ENCODE measurements around the gene CFAP46. TPM values are rescaled to one million over a fixed set of nuclear protein-coding genes. Genes with fewer than 3 reads are reported as not detected.

The CFAP46 gene
- total RNA-seq, 1 donor from 2014 or later = 4.4 TPM

DNA sequence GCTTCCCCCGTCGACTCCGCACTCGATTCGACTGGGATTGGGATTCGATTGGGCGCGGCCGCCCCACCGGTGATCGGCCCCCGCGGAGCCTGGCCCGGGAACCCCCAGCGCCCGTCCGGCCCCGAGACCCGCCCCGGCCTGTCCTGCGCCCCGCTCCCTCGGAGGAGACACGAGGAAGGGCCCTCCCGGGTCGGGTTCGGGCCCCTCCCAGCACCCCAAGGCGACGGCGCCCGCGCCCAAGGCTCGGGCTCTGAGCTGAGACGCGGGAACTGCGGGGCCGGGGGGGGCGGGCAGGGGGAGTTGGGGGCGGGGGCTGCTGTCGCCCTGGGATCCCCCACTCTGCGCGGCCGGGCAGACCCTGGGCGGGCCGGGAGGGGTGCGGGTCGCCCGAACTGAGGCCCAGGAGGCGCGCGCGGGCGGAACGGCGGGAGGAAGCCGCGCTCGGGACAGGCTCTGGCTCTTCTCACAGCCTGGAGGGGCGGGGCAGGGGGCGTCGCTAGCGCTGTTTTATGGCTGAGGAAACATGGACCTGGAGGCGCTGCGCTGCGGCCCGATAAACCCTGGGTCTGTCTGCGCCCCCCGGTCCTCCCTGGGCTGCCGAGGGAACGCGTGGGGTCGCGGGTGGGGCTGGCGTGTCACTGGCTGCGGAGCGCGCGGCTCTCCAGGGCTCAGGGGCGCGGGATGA, 154.7 kb downstream of the CFAP46 start:
- Mint-ChIP-seq H3K9me3 (no peaks in the 10 kb centered on the region), H3K27ac (ENCODE audit: unreplicated experiment) (no peak overlapping the region), H3K4me1 (peaks cover 11% of the 10 kb centered on the region), H3K27me3 (ENCODE audit: low read depth) (peaks cover 68% of the 10 kb centered on the region), H3K36me3 (ENCODE audit: low read depth) (peaks cover 8% of the 10 kb centered on the region), H3K4me3 (no peak overlapping the region)
- TF ChIP-seq CTCF (conservative IDR thresholded peaks at IDR 0.05) = no peak
- no peak for DNase-seq (ENCODE audit: low read depth, low spot score)

DNA sequence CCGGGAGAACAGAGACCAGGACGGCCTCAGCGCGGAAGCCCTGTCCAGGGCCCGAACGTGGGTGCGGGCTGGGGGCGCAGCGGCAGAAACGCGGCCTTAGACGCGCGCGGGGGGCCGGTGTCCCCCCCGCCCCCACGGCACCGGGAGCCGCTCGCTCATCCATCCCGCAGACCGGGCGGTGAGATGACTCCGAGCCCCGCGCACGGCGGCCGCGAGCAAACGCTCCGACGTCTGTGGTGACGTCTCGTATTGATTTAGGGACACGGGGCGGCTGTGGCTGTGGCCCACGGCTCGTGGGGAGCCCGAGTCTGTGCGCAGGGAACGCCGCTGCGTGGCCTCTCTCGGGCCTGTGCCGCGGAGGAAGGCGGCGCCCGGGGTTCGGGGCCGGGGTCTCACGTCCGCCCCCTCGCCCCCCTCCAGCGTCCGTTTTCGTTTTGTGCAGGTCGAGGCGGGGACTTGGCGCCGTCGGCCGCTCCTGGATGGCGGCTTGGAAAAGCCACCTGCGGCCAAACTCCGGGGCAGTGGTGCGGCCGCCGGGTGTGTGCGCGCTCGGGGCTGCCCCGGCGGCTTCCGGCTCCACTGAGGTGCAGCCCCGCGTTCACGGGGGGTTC, 155.4 kb downstream of the CFAP46 start:
- DNase-seq (ENCODE audit: low read depth, low spot score) = no peak
- Mint-ChIP-seq H3K27me3 (ENCODE audit: low read depth) (peaks cover 73% of the 10 kb centered on the region), H3K36me3 (ENCODE audit: low read depth) (peaks cover 9% of the 10 kb centered on the region), H3K4me3 (no peak overlapping the region), H3K4me1 (peaks cover 11% of the 10 kb centered on the region), H3K9me3 (no peaks in the 10 kb centered on the region), H3K27ac (ENCODE audit: unreplicated experiment) (no peak overlapping the region)
- TF ChIP-seq CTCF (conservative IDR thresholded peaks at IDR 0.05) = no peak

DNA sequence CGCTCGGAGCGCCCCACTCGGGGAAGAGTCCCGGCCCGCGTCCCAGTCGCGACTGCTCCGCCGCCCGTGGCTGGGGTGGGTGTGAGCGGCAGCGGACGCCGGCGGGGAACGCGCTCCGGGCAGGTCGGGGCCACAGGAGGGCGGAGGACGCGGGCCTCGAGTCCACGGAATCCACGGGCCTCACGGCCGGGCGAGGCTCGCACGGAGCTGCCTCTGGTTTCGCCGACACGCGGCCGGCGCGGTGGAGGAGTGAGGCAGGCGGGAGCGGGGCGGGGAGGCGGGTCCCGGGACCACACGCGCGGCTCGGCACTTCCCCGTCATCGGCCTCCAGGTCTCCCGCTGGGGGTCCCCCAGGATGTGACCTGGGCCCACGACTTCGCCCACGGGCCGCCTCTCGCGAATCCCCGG, 155.9 kb downstream of the CFAP46 start:
- Mint-ChIP-seq H3K4me3 (no peak overlapping the region), H3K27ac (ENCODE audit: unreplicated experiment) (no peak overlapping the region), H3K9me3 (no peaks in the 10 kb centered on the region), H3K36me3 (ENCODE audit: low read depth) (peaks cover 12% of the 10 kb centered on the region), H3K4me1 (peaks cover 11% of the 10 kb centered on the region), H3K27me3 (ENCODE audit: low read depth) (peaks cover 75% of the 10 kb centered on the region)
- no peak for DNase-seq (ENCODE audit: low read depth, low spot score)
- TF ChIP-seq CTCF (conservative IDR thresholded peaks at IDR 0.05) = no peak

- no peak within 1 kb of the TSS for H3K27ac Mint-ChIP-seq (ENCODE audit: unreplicated experiment)
- H3K4me1 Mint-ChIP-seq = peaks cover 11% of the 10 kb centered on the region
- H3K36me3 Mint-ChIP-seq (ENCODE audit: low read depth) = peaks cover 14% of the 10 kb centered on the region
- no peak for DNase-seq (ENCODE audit: low read depth, low spot score)
- no peak within 1 kb of the TSS for H3K4me3 Mint-ChIP-seq
- no peak for TF ChIP-seq CTCF (conservative IDR thresholded peaks at IDR 0.05)
- peaks cover 74% of the 10 kb centered on the region for H3K27me3 Mint-ChIP-seq (ENCODE audit: low read depth)
- H3K9me3 Mint-ChIP-seq = no peaks in the 10 kb centered on the region
These were observed 156.5 kb downstream of the CFAP46 start, which contains the start of gene NKX6-2 for GRCh38 chr10:132785723-132786475. Gene NKX6-2 (minus strand): TSS chr10:132786147. CDS start chr10:132785948, 199 bp downstream.

GRCh38 chr10:132784866-132785722, 157.3 kb downstream of the CFAP46 start:
- H3K9me3 Mint-ChIP-seq = no peaks in the 10 kb centered on the region
- no peak for TF ChIP-seq CTCF (conservative IDR thresholded peaks at IDR 0.05)
- H3K4me3 Mint-ChIP-seq = no peak overlapping the region
- peaks cover 11% of the 10 kb centered on the region for H3K4me1 Mint-ChIP-seq
- H3K27ac Mint-ChIP-seq (ENCODE audit: unreplicated experiment) = no peak overlapping the region
- no peak for DNase-seq (ENCODE audit: low read depth, low spot score)
- peaks cover 72% of the 10 kb centered on the region for H3K27me3 Mint-ChIP-seq (ENCODE audit: low read depth)
- H3K36me3 Mint-ChIP-seq (ENCODE audit: low read depth) = peaks cover 14% of the 10 kb centered on the region

Data from neural crest cell (in vitro differentiated cells).